ENCODE data around the gene AIFM3.
"Not testable (repeated sequence)": the region's sequence is repeated elsewhere in the genome, so short reads cannot be mapped to it uniquely, and the experiment has no call there.

The AIFM3 gene

DNA sequence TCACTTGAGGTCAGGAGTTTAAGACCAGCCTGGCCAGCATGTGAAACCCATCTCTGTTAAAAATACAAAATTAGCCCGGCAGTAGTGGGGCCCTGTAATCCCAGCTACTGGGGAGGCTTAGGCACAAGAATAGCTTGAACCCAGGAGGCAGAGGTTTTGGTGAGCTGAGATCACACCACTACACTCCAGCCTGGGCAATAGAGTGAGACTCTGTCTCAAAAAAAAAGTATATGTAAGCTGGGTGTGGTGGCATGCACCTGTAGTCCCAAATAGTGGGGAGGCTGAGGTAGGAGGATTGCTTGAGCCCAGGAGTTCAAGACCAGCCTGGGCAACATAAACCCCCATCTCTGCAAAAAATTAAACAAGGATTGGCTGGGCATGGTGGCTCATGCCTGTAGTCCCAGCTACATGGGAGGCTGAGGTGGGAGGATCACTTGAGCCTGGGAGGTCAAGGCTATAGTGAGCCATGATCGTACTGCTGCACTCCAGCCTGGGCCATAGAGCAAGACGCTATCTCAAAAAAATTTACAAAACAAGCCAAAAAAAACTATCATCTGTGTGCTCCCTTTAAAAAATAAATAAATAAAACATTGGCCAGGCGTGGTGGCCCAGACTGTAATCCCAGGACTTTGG is 39.0 kb upstream of the AIFM3 start:
- H3F3A ChIP-seq (ENCODE audit: insufficient read depth), result peaks cover 10% of the 10 kb centered on the region; the same call in 1 of the 2 replicates
- H3K9ac ChIP-seq (ENCODE audit: low read length), result no peak overlapping the region
- H3K27me3 ChIP-seq (ENCODE audit: low read length), result no peaks in the 10 kb centered on the region
- H3K27ac ChIP-seq (ENCODE audit: low read depth, low read length), result no peak overlapping the region
- H3K36me3 ChIP-seq (ENCODE audit: low read length), result no peaks in the 10 kb centered on the region
- H3K4me2 ChIP-seq (ENCODE audit: low read depth, low read length, poor library complexity, severe bottlenecking), result no peak overlapping the region
- no peak overlapping the region for H2AFZ ChIP-seq (ENCODE audit: low read depth, low read length, severe bottlenecking)
- H3K4me3 ChIP-seq (ENCODE audit: insufficient read depth, low read length, poor library complexity, severe bottlenecking), result no peak overlapping the region
- TF ChIP-seq EZH2phosphoT487 (conservative IDR thresholded peaks at IDR 0.05; ENCODE audit: low read length) (no peak), CTCF (IDR thresholded peaks at IDR 0.05; ENCODE audit: insufficient read depth, low read length, poor library complexity, severe bottlenecking) (no peak)
- H3K9me2 ChIP-seq (replicated peaks; ENCODE audit: insufficient read depth, low read length), result no peaks in the 10 kb centered on the region
- no peaks in the 10 kb centered on the region for H4K20me1 ChIP-seq (ENCODE audit: low read depth, low read length)
- H3K79me2 ChIP-seq (ENCODE audit: insufficient read depth, low read length), result peaks cover 92% of the 10 kb centered on the region
- no peaks in the 10 kb centered on the region for H3K9me3 ChIP-seq (ENCODE audit: insufficient read depth, low read length)

DNA sequence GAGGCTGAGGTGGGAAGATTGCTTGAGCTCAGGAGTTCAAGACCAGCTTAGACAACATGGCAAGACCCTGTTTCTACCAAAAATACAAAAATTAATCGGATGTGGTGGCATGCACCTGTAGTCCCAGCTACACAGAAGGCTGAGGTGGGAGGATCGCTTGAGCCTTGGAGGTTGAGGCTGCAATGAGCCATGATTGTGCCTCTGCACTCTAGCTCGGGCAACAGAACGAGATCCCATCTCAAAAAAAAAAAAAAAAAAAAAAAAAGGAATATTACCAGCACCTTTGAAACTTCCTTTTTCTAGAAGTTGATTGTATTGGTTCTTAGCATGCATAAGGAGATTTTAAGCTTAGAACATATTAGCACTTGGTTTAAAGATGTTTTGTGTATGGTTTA is 38.5 kb upstream of the AIFM3 start:
- Histone ChIP-seq H3K27me3 (ENCODE audit: low read length) (no peaks in the 10 kb centered on the region), H4K20me1 (ENCODE audit: low read depth, low read length) (no peaks in the 10 kb centered on the region), H3K9ac (ENCODE audit: low read length) (no peak overlapping the region), H3K4me2 (ENCODE audit: low read depth, low read length, poor library complexity, severe bottlenecking) (no peak overlapping the region), H2AFZ (ENCODE audit: low read depth, low read length, severe bottlenecking) (no peak overlapping the region), H3F3A (ENCODE audit: insufficient read depth) (peaks cover 10% of the 10 kb centered on the region; the same call in 1 of the 2 replicates), H3K9me3 (ENCODE audit: insufficient read depth, low read length) (no peaks in the 10 kb centered on the region), H3K27ac (ENCODE audit: low read depth, low read length) (no peak overlapping the region), H3K9me2 (replicated peaks; ENCODE audit: insufficient read depth, low read length) (no peaks in the 10 kb centered on the region), H3K79me2 (ENCODE audit: insufficient read depth, low read length) (peaks cover 89% of the 10 kb centered on the region), H3K4me3 (ENCODE audit: insufficient read depth, low read length, poor library complexity, severe bottlenecking) (no peak overlapping the region), H3K36me3 (ENCODE audit: low read length) (no peaks in the 10 kb centered on the region)
- TF ChIP-seq EZH2phosphoT487 (conservative IDR thresholded peaks at IDR 0.05; ENCODE audit: low read length) (no peak), CTCF (IDR thresholded peaks at IDR 0.05; ENCODE audit: insufficient read depth, low read length, poor library complexity, severe bottlenecking) (no peak)

GRCh38 chr22:20930004-20930403 is 37.1 kb upstream of the AIFM3 start:
- Histone ChIP-seq H3K27ac (ENCODE audit: low read depth, low read length) (no peak overlapping the region), H3K9ac (ENCODE audit: low read length) (no peak overlapping the region), H4K20me1 (ENCODE audit: low read depth, low read length) (no peaks in the 10 kb centered on the region), H2AFZ (ENCODE audit: low read depth, low read length, severe bottlenecking) (no peak overlapping the region), H3K36me3 (ENCODE audit: low read length) (0 out of 2 replicates have a peak, but pooled peaks cover 2% of the 10 kb centered on the region), H3K79me2 (ENCODE audit: insufficient read depth, low read length) (peaks cover 88% of the 10 kb centered on the region), H3K4me3 (ENCODE audit: insufficient read depth, low read length, poor library complexity, severe bottlenecking) (no peak overlapping the region), H3K9me3 (ENCODE audit: insufficient read depth, low read length) (no peaks in the 10 kb centered on the region), H3F3A (ENCODE audit: insufficient read depth) (peaks cover 10% of the 10 kb centered on the region; the same call in 1 of the 2 replicates), H3K9me2 (replicated peaks; ENCODE audit: insufficient read depth, low read length) (no peaks in the 10 kb centered on the region), H3K27me3 (ENCODE audit: low read length) (no peaks in the 10 kb centered on the region), H3K4me2 (ENCODE audit: low read depth, low read length, poor library complexity, severe bottlenecking) (no peak overlapping the region)
- TF ChIP-seq CTCF (IDR thresholded peaks at IDR 0.05; ENCODE audit: insufficient read depth, low read length, poor library complexity, severe bottlenecking), result no peak
- TF ChIP-seq EZH2phosphoT487 (conservative IDR thresholded peaks at IDR 0.05; ENCODE audit: low read length), result no peak

DNA sequence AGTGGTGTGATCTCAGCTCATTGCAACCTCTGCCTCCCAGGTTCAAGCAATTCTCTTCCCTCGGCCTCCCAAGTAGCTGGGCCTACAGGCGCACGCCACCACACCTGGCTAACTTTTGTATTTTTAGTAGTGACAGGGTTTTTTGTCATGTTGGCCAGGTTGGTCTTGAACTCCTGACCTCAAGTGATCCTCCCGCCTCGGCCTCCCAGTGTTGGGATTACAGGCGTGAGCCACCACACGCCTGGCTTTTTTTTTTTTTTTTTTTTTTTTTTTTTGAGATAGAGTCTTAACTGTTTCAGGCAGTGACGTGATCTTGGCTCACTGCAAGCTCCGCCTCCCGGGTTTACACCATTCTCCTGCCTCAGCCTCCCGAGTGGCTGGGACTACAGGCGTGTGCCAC is 36.6 kb upstream of the AIFM3 start:
- not testable (repeated sequence) for H3K27me3 ChIP-seq (ENCODE audit: low read length); H3F3A ChIP-seq (ENCODE audit: insufficient read depth); H3K36me3 ChIP-seq (ENCODE audit: low read length); H2AFZ ChIP-seq (ENCODE audit: low read depth, low read length, severe bottlenecking); H3K9me3 ChIP-seq (ENCODE audit: insufficient read depth, low read length); H3K4me2 ChIP-seq (ENCODE audit: low read depth, low read length, poor library complexity, severe bottlenecking); H3K9me2 ChIP-seq (replicated peaks; ENCODE audit: insufficient read depth, low read length); H3K9ac ChIP-seq (ENCODE audit: low read length); H4K20me1 ChIP-seq (ENCODE audit: low read depth, low read length); H3K4me3 ChIP-seq (ENCODE audit: insufficient read depth, low read length, poor library complexity, severe bottlenecking); H3K27ac ChIP-seq (ENCODE audit: low read depth, low read length)
- peaks cover 88% of the 10 kb centered on the region for H3K79me2 ChIP-seq (ENCODE audit: insufficient read depth, low read length)

All from SU-DHL-6 (cell line).